CD14-positive monocyte (primary cell): ENCODE measurements around the gene CACNA1B. TPM values are rescaled to one million over a fixed set of nuclear protein-coding genes. Genes with fewer than 3 reads are reported as not detected.

Source experiments
- DNase-seq, 3 donors: peaks; one replicate each; pipeline ENCODE4 v3.0.0-alpha.2; 2011 to 2022
- H2AFZ ChIP-seq: 2 replicates; pipeline ENCODE4 v1.6.0; 2012; ENCODE audit warnings: mild to moderate bottlenecking, low read depth, low read length, inconsistent platforms; ENCODE audit not compliant: insufficient read depth, poor library complexity, severe bottlenecking
- H3K27ac ChIP-seq, 2 donors: 1 replicate in 1 of 2; 2 replicates in 1 of 2; pipeline ENCODE4 v1.5.1; 2012 to 2013; ENCODE audit warnings: low read length in 2 of 2, control low read depth in 1 of 2, inconsistent platforms in 1 of 2, low read depth in 1 of 2, mild to moderate bottlenecking in 1 of 2
- H3K27me3 ChIP-seq, 2 donors: one replicate each; pipeline versions ENCODE4 v1.6.0 to v1.6.1; 2011 to 2013; ENCODE audit warnings: low read length in 2 of 2; ENCODE audit not compliant: control insufficient read depth in 2 of 2, insufficient read depth in 2 of 2
- H3K36me3 ChIP-seq, 2 donors: replicated peaks in 1 of 2; 1 replicate in 1 of 2; 2 replicates in 1 of 2; pipeline versions ENCODE4 v1.5.1 to v1.6.1; 2012 to 2013; ENCODE audit warnings: low read length in 2 of 2, control low read depth in 1 of 2, inconsistent platforms in 1 of 2, mild to moderate bottlenecking in 1 of 2; ENCODE audit not compliant: insufficient read depth in 2 of 2, control insufficient read depth in 1 of 2
- H3K4me1 ChIP-seq, 2 donors: 1 replicate in 1 of 2; 2 replicates in 1 of 2; pipeline versions ENCODE4 v1.5.1 to v1.6.1; 2012 to 2013; ENCODE audit warnings: low read length in 2 of 2, control low read depth in 1 of 2, inconsistent platforms in 1 of 2, mild to moderate bottlenecking in 1 of 2, moderate library complexity in 1 of 2; ENCODE audit not compliant: insufficient read depth in 2 of 2, control insufficient read depth in 1 of 2
- H3K4me2 ChIP-seq: replicated peaks from 2 replicates; pipeline ENCODE3; 2012; ENCODE audit warnings: low read length, moderate library complexity, mild to moderate bottlenecking; ENCODE audit not compliant: poor library complexity, severe bottlenecking; ENCODE audit errors: extremely low read depth
- H3K4me3 ChIP-seq, 3 experiments: fragments of 200-600 bp in 1 of 3; sonication (generic) in 1 of 3; replicated peaks in 1 of 3; 1 replicate in 2 of 3; 2 replicates in 1 of 3; pipeline ENCODE4 v1.5.1; 2011 to 2013; ENCODE audit warnings: low read length in 3 of 3, mild to moderate bottlenecking in 3 of 3, control low read depth in 2 of 3, low read depth in 2 of 3, inconsistent platforms in 1 of 3, moderate library complexity in 1 of 3
- H3K79me2 ChIP-seq: 2 replicates; pipeline ENCODE4 v1.6.0; 2012; ENCODE audit warnings: mild to moderate bottlenecking, control low read depth, inconsistent platforms, low read length, moderate library complexity; ENCODE audit not compliant: insufficient read depth
- H3K9ac ChIP-seq: 2 replicates; pipeline ENCODE4 v1.6.0; 2017; ENCODE audit warnings: low read length, mild to moderate bottlenecking; ENCODE audit not compliant: insufficient read depth, poor library complexity, severe bottlenecking
- H3K9me3 ChIP-seq, 2 donors: replicated peaks in 1 of 2; 1 replicate in 1 of 2; 2 replicates in 1 of 2; pipeline versions ENCODE4 v1.5.1 to v1.6.1; 2012 to 2013; ENCODE audit warnings: low read length in 2 of 2, control low read depth in 1 of 2; ENCODE audit not compliant: control insufficient read depth in 1 of 2, insufficient read depth in 1 of 2
- H4K20me1 ChIP-seq: 2 replicates; pipeline ENCODE4 v1.6.0; 2012; ENCODE audit warnings: mild to moderate bottlenecking, low read length, control low read depth, moderate library complexity; ENCODE audit not compliant: insufficient read depth
- H3K27ac Mint-ChIP-seq, 7 donors: one replicate each; pipeline ENCODE4 v1.8.0; 2020; ENCODE audit warnings: mild to moderate bottlenecking in 7 of 7, mixed read lengths in 7 of 7, moderate library complexity in 6 of 7, inconsistent platforms in 2 of 7
- H3K27me3 Mint-ChIP-seq, 3 donors: one replicate each; pipeline ENCODE4 v1.8.0; 2021 to 2022; ENCODE audit warnings: low read depth in 3 of 3, mild to moderate bottlenecking in 3 of 3, mixed read lengths in 3 of 3, moderate library complexity in 3 of 3, inconsistent platforms in 1 of 3
- H3K36me3 Mint-ChIP-seq, 2 donors: one replicate each; pipeline ENCODE4 v1.8.0; 2020; ENCODE audit warnings: mixed read lengths in 2 of 2, inconsistent platforms in 1 of 2, mild to moderate bottlenecking in 1 of 2
- H3K4me1 Mint-ChIP-seq: one replicate; pipeline ENCODE4 v1.8.0; 2020; ENCODE audit warnings: mild to moderate bottlenecking, mixed read lengths
- H3K4me3 Mint-ChIP-seq, 2 donors: one replicate each; pipeline ENCODE4 v1.8.0; 2020; ENCODE audit warnings: mild to moderate bottlenecking in 2 of 2, mixed read lengths in 2 of 2, moderate library complexity in 1 of 2
- H3K9me3 Mint-ChIP-seq, 7 donors: one replicate each; pipeline ENCODE4 v1.8.0; 2020 to 2022; ENCODE audit warnings: mixed read lengths in 7 of 7, mild to moderate bottlenecking in 6 of 7, moderate library complexity in 6 of 7, inconsistent platforms in 2 of 7
- CTCF ChIP-seq: fragments of 200-600 bp; IDR thresholded peaks from one replicate; pipeline ENCODE4 v1.8.0; 2022; ENCODE audit warnings: antibody characterized with exemption, mild to moderate bottlenecking
- WGBS: methylation state at CpG from one replicate; pipeline ENCODE4 v1.1.5; 2013; ENCODE audit warnings: missing lambda C conversion rate; ENCODE audit not compliant: insufficient coverage; 5-methylcytosine and 5-hydroxymethylcytosine counted together
- intact Hi-C, 2 donors: fragments of 100-400 bp; cut with micrococcal nuclease; formaldehyde crosslinking; loops; one replicate each; pipeline versions ENCODE4 v1.15.0 to v1.15.1; 2023
- polyA plus RNA-seq, 3 donors: library from polyadenylated mRNA; depleted of rRNA in 1 of 3; unstranded in 2 of 3; stranded (reverse) in 1 of 3; fragments of 300-500 nt in 2 of 3; fragments of >200 nt in 1 of 3; fragmentation: Illumina TruSeq in 2 of 3; gene quantifications; 1 replicate in 2 of 3; 2 replicates in 1 of 3; pipeline ENCODE4 v1.2.3, GENCODE V29; 2012 to 2021

CACNA1B gene
- polyA plus RNA-seq, 3 donors: not detected

- Histone ChIP-seq H3K27me3 (no peaks in the 10 kb centered on the region), H3K9ac (no peak overlapping the region), H3K9me3 (no peaks in the 10 kb centered on the region), H3K4me1 (no peaks in the 10 kb centered on the region), H3K79me2 (no peaks in the 10 kb centered on the region), H4K20me1 (no peaks in the 10 kb centered on the region), H3K4me2 (no peak overlapping the region), H3K27ac (no peak overlapping the region), H3K36me3 (no peaks in the 10 kb centered on the region), H3K4me3 (no peak overlapping the region), H2AFZ (no peak overlapping the region)
- no peaks in the 10 kb centered on the region for H3K36me3 Mint-ChIP-seq
- 83% methylated on average over 20 of the region's 22 CpGs for WGBS
- intact Hi-C loops: no loop called here
- no peak overlapping the region for H3K27ac Mint-ChIP-seq
- peaks cover 0 to 4% (median 3%) of the 10 kb centered on the region in 7 donors for H3K9me3 Mint-ChIP-seq
- no peaks in the 10 kb centered on the region for H3K4me1 Mint-ChIP-seq
- H3K4me3 Mint-ChIP-seq: no peak overlapping the region
- H3K27me3 Mint-ChIP-seq: peaks cover 5 to 13% (median 5%) of the 10 kb centered on the region in 3 donors
- DNase-seq: no peak
- no peak for TF ChIP-seq CTCF
Measured at GRCh38 chr9:137986268-137987099, 108.9 kb downstream of the CACNA1B start.

DNA sequence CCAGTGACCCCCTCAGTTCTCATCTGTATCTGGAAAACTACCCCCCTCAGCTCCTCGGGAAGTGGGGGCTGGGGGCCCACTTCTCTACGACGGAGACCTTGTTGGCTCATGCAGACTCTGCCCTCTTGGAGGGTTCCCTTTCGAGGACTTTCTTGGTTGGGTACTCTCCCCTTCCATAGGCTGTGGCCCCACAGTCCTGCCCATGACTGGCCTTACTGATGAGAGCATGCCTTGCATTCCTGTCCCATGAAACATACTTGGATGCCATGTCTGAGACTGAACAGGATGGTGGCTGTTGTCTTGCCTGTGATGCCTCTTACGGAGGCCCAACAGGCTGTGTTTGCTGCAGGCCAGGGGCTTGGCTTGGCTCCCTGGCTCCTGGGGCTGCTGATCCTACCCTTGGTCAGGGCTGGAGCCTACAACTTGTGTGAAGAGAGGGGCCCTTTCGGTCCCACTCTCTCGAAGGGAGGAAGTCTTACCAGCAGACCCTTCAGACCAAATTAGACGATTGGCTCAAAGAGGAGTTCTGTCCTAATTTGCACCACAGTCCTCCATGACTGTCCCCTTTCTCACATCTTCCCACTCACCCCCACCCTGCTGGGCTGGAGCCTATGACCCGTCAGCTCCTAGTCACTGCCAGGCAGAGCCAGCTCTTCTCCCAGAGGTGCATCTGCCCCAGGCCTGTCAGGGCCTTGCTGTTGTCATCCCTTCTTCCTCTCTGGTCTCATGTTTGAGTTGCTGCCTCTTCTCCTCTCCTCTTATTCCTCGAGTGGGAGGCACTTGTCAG, 109.9 kb downstream of the CACNA1B start:
- Mint-ChIP-seq H3K4me1 (no peaks in the 10 kb centered on the region), H3K4me3 (no peak overlapping the region), H3K9me3 (peaks cover 0 to 4% (median 2%) of the 10 kb centered on the region in 7 donors), H3K36me3 (no peaks in the 10 kb centered on the region), H3K27me3 (peaks cover 3 to 13% (median 8%) of the 10 kb centered on the region in 3 donors), H3K27ac (no peak overlapping the region)
- no peaks in the 10 kb centered on the region for H3K4me1 ChIP-seq
- no peak overlapping the region for H3K4me2 ChIP-seq
- WGBS: 91% methylated on average over 10 of the region's 10 CpGs
- H3K27me3 ChIP-seq: no peaks in the 10 kb centered on the region
- TF ChIP-seq CTCF: no peak
- intact Hi-C loops: no loop called here
- DNase-seq: no peak
- no peak overlapping the region for H3K9ac ChIP-seq
- no peak overlapping the region for H2AFZ ChIP-seq
- H3K4me3 ChIP-seq: no peak overlapping the region
- H4K20me1 ChIP-seq: no peaks in the 10 kb centered on the region
- H3K36me3 ChIP-seq: no peaks in the 10 kb centered on the region
- no peaks in the 10 kb centered on the region for H3K79me2 ChIP-seq
- no peaks in the 10 kb centered on the region for H3K9me3 ChIP-seq
- H3K27ac ChIP-seq: no peak overlapping the region
